HG02973 (cell line): ENCODE data around the gene MFSD6.

Experiments used
- ATAC-seq: cut with Tn5 transposase; IDR thresholded peaks from one replicate; pipeline ENCODE4 v1.9.1; 2021; ENCODE audit warnings: moderate library complexity; ENCODE audit not compliant: unreplicated experiment

MFSD6 gene

GRCh38 chr2:190527214-190527613 lies 119.1 kb downstream of the MFSD6 start:
- ATAC-seq = no peak

GRCh38 chr2:190527918-190528317 lies 119.8 kb downstream of the MFSD6 start:
- ATAC-seq = no peak

- no peak for ATAC-seq
Measured at GRCh38 chr2:190528521-190529001, 120.4 kb downstream of the MFSD6 start.

GRCh38 chr2:190529486-190530247 lies 121.5 kb downstream of the MFSD6 start:
- no peak for ATAC-seq

- ATAC-seq = peak; percentile 21
Measured at GRCh38 chr2:190530248-190530900, 122.2 kb downstream of the MFSD6 start.

GRCh38 chr2:190532581-190532980 lies 124.4 kb downstream of the MFSD6 start:
- no peak for ATAC-seq

- ATAC-seq = no peak
Measured at GRCh38 chr2:190533175-190533967, 125.2 kb downstream of the MFSD6 start.

- ATAC-seq = peak; percentile 23
Measured at GRCh38 chr2:190533968-190534309, 125.8 kb downstream of the MFSD6 start.

GRCh38 chr2:190534310-190535120 lies 126.4 kb downstream of the MFSD6 start, which contains the start of gene NEMP2:
Gene NEMP2 (minus strand): TSS chr2:190534722. CDS start chr2:190534655, 67 bp downstream.
- ATAC-seq = peak; percentile 57

- ATAC-seq = no peak
Measured at GRCh38 chr2:190535121-190535439, 126.9 kb downstream of the MFSD6 start.

GRCh38 chr2:190535586-190535985 lies 127.4 kb downstream of the MFSD6 start:
- ATAC-seq = no peak

- no peak for ATAC-seq
Measured at GRCh38 chr2:190537765-190538164, 129.6 kb downstream of the MFSD6 start.

GRCh38 chr2:190538201-190538600 lies 130.0 kb downstream of the MFSD6 start:
- no peak for ATAC-seq

GRCh38 chr2:190540048-190540447 lies 131.9 kb downstream of the MFSD6 start:
- no peak for ATAC-seq

GRCh38 chr2:190545093-190545492 lies 136.9 kb downstream of the MFSD6 start:
- ATAC-seq = no peak

GRCh38 chr2:190545555-190546385 lies 137.6 kb downstream of the MFSD6 start:
- no peak for ATAC-seq

GRCh38 chr2:190546734-190547133 lies 138.6 kb downstream of the MFSD6 start:
- no peak for ATAC-seq

GRCh38 chr2:190547886-190548285 lies 139.7 kb downstream of the MFSD6 start:
- no peak for ATAC-seq

- no peak for ATAC-seq
Measured at GRCh38 chr2:190550137-190550536, 142.0 kb downstream of the MFSD6 start.
